ENCODE results near the gene CLEC18B. TPM values are rescaled to one million over a fixed set of nuclear protein-coding genes. Genes with fewer than 3 reads are reported as not detected.
"Not testable (repeated sequence)": the region's sequence is repeated elsewhere in the genome, so short reads cannot be mapped to it uniquely, and the experiment has no call there.

Gene CLEC18B
- total and polyA plus RNA-seq, 11 donors = 0.14 to 1.5 (median 0.28) TPM; not detected in 5

- peak in 1 of 5 donors; percentile 49 for DNase-seq
- intact Hi-C loops (cut with DNase I) = not testable (repeated sequence)
These were observed 11.9 kb downstream of the CLEC18B start for GRCh38 chr16:74409185-74409981.

GRCh38 chr16:74407362-74407705 is 13.9 kb downstream of the CLEC18B start:
- H3K27me3 ChIP-seq; H3K36me3 ChIP-seq; intact Hi-C loops (cut with DNase I); H3K9me3 ChIP-seq; H3K4me1 ChIP-seq: not testable (repeated sequence)
- Histone ChIP-seq H3K4me3 (peak overlapping the region in 11 of 12 donors; percentile 40 to 63 (median 55)), H3K27ac (peak overlapping the region; percentile 66 to 90 (median 79))
- ATAC-seq (peak; percentile 23 to 64 (median 50)), DNase-seq (peak in 4 of 5 donors; percentile 24 to 80 (median 54))
- WGBS, 4 donors = 17 to 27% (median 23%) methylated on average over 13 to 15 of the region's 23 CpGs; no CpG with 5 or more reads in 1 of the 4 donors

More at GRCh38 chr16:74409185-74409981, 11.9 kb downstream of the CLEC18B start:
- not testable (repeated sequence) for H3K36me3 ChIP-seq, H3K27me3 ChIP-seq, ATAC-seq, H3K9me3 ChIP-seq, H3K27ac ChIP-seq, H3K4me1 ChIP-seq, H3K4me3 ChIP-seq
- 90 to 100% (median 92%) methylated on average over 4 to 13 of the region's 15 CpGs for WGBS, 4 donors

GRCh38 chr16:74406600-74407361 is 14.5 kb downstream of the CLEC18B start:
- Histone ChIP-seq H3K27ac (peak overlapping the region; percentile 66 to 90 (median 79)), H3K4me3 (peak overlapping the region in 11 of 12 donors; percentile 40 to 63 (median 55))
- H3K9me3 ChIP-seq; H3K27me3 ChIP-seq; H3K4me1 ChIP-seq; H3K36me3 ChIP-seq; intact Hi-C loops (cut with DNase I): not testable (repeated sequence)
- peak; percentile 87 to 96 (median 92) for ATAC-seq
- 1 to 2% methylated on average over 22 to 25 of the region's 71 CpGs; no CpG with 5 or more reads in 2 of the 4 donors for WGBS, 4 donors
- peak in 1 of 2 donors; percentile 28 for TF ChIP-seq POLR2A (IDR thresholded peaks at IDR 0.05)
- peak; percentile 45 to 73 (median 50) for DNase-seq

GRCh38 chr16:74404148-74404933 is 16.9 kb downstream of the CLEC18B start:
- H3K9me3 ChIP-seq; H3K27me3 ChIP-seq; H3K4me3 ChIP-seq; intact Hi-C loops (cut with DNase I); ATAC-seq; H3K4me1 ChIP-seq; H3K27ac ChIP-seq; H3K36me3 ChIP-seq: not testable (repeated sequence)
- whole genome bisulfite sequencing, 4 donors = 58 to 83% (median 62%) methylated on average over 1 to 8 of the region's 14 CpGs
- peak in 1 of 5 donors; percentile 14 for DNase-seq

- H3K9me3 ChIP-seq; H3K4me3 ChIP-seq; intact Hi-C loops (cut with DNase I); H3K27me3 ChIP-seq; ATAC-seq; H3K36me3 ChIP-seq; H3K27ac ChIP-seq: not testable (repeated sequence)
- H3K4me1 ChIP-seq = peaks cover 0 to 18% (median 6%) of the 10 kb centered on the region in 12 donors
- WGBS, 4 donors = 92 to 94% (median 93%) methylated on average over 3 of the region's 4 CpGs
- peak in 1 of 5 donors; percentile 24 for DNase-seq
These were observed 21.0 kb downstream of the CLEC18B start for GRCh38 chr16:74400238-74400637.

- DNase-seq (peak in 2 of 5 donors; percentile 15 to 58), ATAC-seq (peak; percentile 47 to 77 (median 68))
- H3K36me3 ChIP-seq; H3K4me3 ChIP-seq; H3K9me3 ChIP-seq; H3K27me3 ChIP-seq; intact Hi-C loops (cut with DNase I): not testable (repeated sequence)
- Histone ChIP-seq H3K27ac (peak overlapping the region in 3 of 12 donors; percentile 4 to 22 (median 19)), H3K4me1 (peaks cover 0 to 18% (median 6%) of the 10 kb centered on the region in 12 donors)
- 36 to 71% (median 45%) methylated on average over 8 to 11 of the region's 15 CpGs for WGBS, 4 donors
These were observed 22.9 kb downstream of the CLEC18B start for GRCh38 chr16:74398212-74398895.

GRCh38 chr16:74396521-74397017 is 24.7 kb downstream of the CLEC18B start:
- peak in 2 of 5 donors; percentile 14 to 64 for DNase-seq
- Histone ChIP-seq H3K4me1 (peaks cover 0 to 18% (median 6%) of the 10 kb centered on the region in 12 donors), H3K27ac (peak overlapping the region in 1 of 12 donors; percentile 4)
- H3K9me3 ChIP-seq; H3K27me3 ChIP-seq; intact Hi-C loops (cut with DNase I); H3K36me3 ChIP-seq; H3K4me3 ChIP-seq: not testable (repeated sequence)
- WGBS, 4 donors = 36 to 45% (median 40%) methylated on average over 7 of the region's 7 CpGs
- peak; percentile 8 to 71 (median 58) for ATAC-seq

GRCh38 chr16:74394604-74395003 is 26.7 kb downstream of the CLEC18B start:
- H3K4me3 ChIP-seq; H3K9me3 ChIP-seq; H3K27ac ChIP-seq; H3K27me3 ChIP-seq; H3K36me3 ChIP-seq; ATAC-seq; intact Hi-C loops (cut with DNase I): not testable (repeated sequence)
- peaks cover 0 to 18% (median 6%) of the 10 kb centered on the region in 12 donors for H3K4me1 ChIP-seq
- peak in 2 of 5 donors; percentile 3 to 17 for DNase-seq
- 79 to 100% (median 88%) methylated on average over 2 to 4 of the region's 5 CpGs for WGBS, 4 donors

GRCh38 chr16:74394131-74394530 is 27.1 kb downstream of the CLEC18B start:
- intact Hi-C loops (cut with DNase I); H3K9me3 ChIP-seq; H3K27ac ChIP-seq; ATAC-seq; H3K36me3 ChIP-seq; H3K27me3 ChIP-seq; H3K4me3 ChIP-seq: not testable (repeated sequence)
- peak in 2 of 5 donors; percentile 3 to 39 for DNase-seq
- peaks cover 0 to 18% (median 6%) of the 10 kb centered on the region in 12 donors for H3K4me1 ChIP-seq
- 89 to 99% (median 93%) methylated on average over 6 to 9 of the region's 9 CpGs for WGBS, 4 donors
